Muscle layer of duodenum (tissue), 2 donors: ENCODE results near the gene FAM240A.
"Not testable (repeated sequence)": the region's sequence is repeated elsewhere in the genome, so short reads cannot be mapped to it uniquely, and the experiment has no call there.

Experiments
- H3K27ac ChIP-seq: one replicate; pipeline ENCODE4 v1.7.0; 2013; ENCODE audit warnings: mild to moderate bottlenecking, low read length
- H3K27me3 ChIP-seq: one replicate; pipeline ENCODE4 v1.7.0; 2013; ENCODE audit warnings: low read depth, mild to moderate bottlenecking, control low read depth, low read length
- H3K36me3 ChIP-seq, 2 donors: one replicate each; pipeline ENCODE4 v1.7.0; 2013; ENCODE audit warnings: low read length in 2 of 2, control low read depth in 1 of 2, mild to moderate bottlenecking in 1 of 2; ENCODE audit not compliant: insufficient read depth in 2 of 2, control insufficient read depth in 1 of 2
- H3K4me1 ChIP-seq, 2 donors: one replicate each; pipeline ENCODE4 v1.7.0; 2013; ENCODE audit warnings: low read length in 2 of 2, mild to moderate bottlenecking in 2 of 2, control low read depth in 1 of 2, moderate library complexity in 1 of 2; ENCODE audit not compliant: insufficient read depth in 2 of 2, control insufficient read depth in 1 of 2
- H3K4me3 ChIP-seq, 2 donors: one replicate each; pipeline ENCODE4 v1.7.0; 2013; ENCODE audit warnings: low read length in 2 of 2, low read depth in 1 of 2, mild to moderate bottlenecking in 1 of 2
- H3K9me3 ChIP-seq, 2 donors: one replicate each; pipeline ENCODE4 v1.7.0; 2013; ENCODE audit warnings: low read length in 2 of 2, control low read depth in 1 of 2, mild to moderate bottlenecking in 1 of 2; ENCODE audit not compliant: control insufficient read depth in 1 of 2
- donor health status: healthy.

The FAM240A gene

GRCh38 chr3:46576879-46577278, 35.4 kb upstream of the FAM240A start:
- Histone ChIP-seq H3K4me3 (no peak overlapping the region), H3K27ac (no peak overlapping the region), H3K27me3 (no peaks in the 10 kb centered on the region), H3K36me3 (no peaks in the 10 kb centered on the region), H3K4me1 (peaks cover 0 to 5% of the 10 kb centered on the region in 2 donors), H3K9me3 (no peaks in the 10 kb centered on the region)

DNA sequence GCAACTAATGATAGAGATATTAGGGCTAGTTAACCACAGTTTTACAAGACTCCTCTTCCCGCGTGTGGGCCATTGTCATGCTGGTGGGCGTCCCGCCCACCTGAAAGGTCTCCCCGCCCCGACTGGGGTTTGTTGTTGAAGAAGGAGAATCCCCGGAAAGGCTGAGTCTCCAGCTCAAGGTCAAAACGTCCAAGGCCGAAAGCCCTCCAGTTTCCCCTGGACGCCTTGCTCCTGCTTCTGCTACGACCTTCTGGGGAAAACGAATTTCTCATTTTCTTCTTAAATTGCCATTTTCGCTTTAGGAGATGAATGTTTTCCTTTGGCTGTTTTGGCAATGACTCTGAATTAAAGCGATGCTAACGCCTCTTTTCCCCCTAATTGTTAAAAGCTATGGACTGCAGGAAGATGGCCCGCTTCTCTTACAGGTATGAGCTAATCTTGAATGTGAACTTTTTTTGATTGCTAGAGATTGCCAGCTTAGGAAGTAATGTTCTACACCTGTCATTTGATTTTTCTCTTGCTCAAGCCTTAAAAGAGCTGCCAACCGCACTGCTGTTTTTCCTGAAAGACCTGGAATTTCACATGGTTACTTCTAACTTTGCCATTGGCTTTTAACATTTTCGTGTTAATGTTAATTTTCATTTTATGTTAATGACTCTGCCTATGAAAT, 34.6 kb upstream of the FAM240A start:
- H3K36me3 ChIP-seq, H3K9me3 ChIP-seq, H3K27ac ChIP-seq, H3K4me3 ChIP-seq, H3K27me3 ChIP-seq, H3K4me1 ChIP-seq: not testable (repeated sequence)

DNA sequence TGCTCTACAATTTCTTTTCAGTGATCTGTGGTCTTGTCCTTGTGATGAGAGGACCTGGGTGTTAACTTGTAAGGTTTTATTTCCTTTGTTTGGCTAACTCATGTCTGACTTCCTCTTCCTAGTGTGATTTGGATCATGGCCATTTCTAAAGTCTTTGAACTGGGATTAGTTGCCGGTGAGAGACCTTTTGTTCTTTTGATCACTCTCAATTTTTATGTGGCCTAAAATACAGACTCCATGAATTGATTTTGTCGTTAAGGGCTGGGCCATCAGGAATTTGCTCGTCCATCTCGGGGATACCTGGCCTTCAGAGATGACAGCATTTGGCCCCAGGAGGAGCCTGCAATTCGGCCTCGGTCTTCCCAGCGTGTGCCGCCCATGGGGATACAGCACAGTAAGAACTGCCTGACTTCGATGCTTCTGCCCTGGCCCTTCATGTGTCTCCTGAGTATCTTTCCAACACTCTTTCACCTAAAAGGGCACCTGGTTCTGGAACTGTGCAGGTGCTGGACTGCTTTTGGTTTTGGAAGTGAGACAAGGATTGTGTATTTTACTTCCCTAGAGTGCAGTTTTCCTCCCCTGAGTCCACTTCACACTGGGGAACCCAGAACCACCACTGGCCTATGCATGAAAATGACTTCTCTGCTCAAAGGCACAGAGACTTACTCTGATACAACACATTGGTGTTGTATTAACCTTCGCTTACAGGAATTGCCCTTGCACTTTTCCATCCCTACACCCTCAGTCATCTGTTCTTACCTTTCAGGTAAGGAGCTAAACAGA, 33.2 kb upstream of the FAM240A start:
- Histone ChIP-seq H3K27ac (no peak overlapping the region), H3K4me1 (peaks cover 0 to 5% of the 10 kb centered on the region in 2 donors), H3K27me3 (no peaks in the 10 kb centered on the region), H3K9me3 (no peaks in the 10 kb centered on the region), H3K36me3 (no peaks in the 10 kb centered on the region), H3K4me3 (no peak overlapping the region)

DNA sequence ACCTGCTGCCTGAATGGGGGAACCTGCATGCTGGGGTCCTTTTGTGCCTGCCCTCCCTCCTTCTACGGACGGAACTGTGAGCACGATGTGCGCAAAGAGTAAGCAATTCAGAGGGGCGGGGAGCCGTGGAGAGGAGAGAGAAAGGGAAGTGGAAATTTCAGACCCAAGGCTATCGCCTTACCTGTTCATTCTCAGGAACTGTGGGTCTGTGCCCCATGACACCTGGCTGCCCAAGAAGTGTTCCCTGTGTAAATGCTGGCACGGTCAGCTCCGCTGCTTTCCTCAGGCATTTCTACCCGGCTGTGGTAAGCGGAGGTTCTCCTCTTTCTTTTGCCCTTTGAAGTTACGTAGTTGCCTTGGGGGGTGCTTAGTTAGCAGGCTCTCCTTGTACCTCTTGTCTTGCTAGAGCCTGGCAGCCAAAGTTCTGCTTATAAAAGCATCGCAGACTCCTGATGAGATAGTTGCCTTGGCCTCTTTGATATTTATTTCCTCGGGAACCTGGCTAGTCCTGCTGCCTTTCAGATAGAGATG, 32.5 kb upstream of the FAM240A start:
- Histone ChIP-seq H3K9me3 (no peaks in the 10 kb centered on the region), H3K4me3 (no peak overlapping the region), H3K36me3 (no peaks in the 10 kb centered on the region), H3K27ac (no peak overlapping the region), H3K4me1 (peaks cover 0 to 5% of the 10 kb centered on the region in 2 donors), H3K27me3 (no peaks in the 10 kb centered on the region)

- Histone ChIP-seq H3K9me3 (no peaks in the 10 kb centered on the region), H3K4me3 (no peak overlapping the region), H3K27ac (no peak overlapping the region), H3K36me3 (no peaks in the 10 kb centered on the region), H3K27me3 (no peaks in the 10 kb centered on the region), H3K4me1 (peaks cover 0 to 5% of the 10 kb centered on the region in 2 donors)
Observed at GRCh38 chr3:46580675-46581074, 31.6 kb upstream of the FAM240A start.

GRCh38 chr3:46584598-46585467, 27.5 kb upstream of the FAM240A start:
- Histone ChIP-seq H3K27ac (no peak overlapping the region), H3K4me3 (no peak overlapping the region), H3K4me1 (no peaks in the 10 kb centered on the region)

DNA sequence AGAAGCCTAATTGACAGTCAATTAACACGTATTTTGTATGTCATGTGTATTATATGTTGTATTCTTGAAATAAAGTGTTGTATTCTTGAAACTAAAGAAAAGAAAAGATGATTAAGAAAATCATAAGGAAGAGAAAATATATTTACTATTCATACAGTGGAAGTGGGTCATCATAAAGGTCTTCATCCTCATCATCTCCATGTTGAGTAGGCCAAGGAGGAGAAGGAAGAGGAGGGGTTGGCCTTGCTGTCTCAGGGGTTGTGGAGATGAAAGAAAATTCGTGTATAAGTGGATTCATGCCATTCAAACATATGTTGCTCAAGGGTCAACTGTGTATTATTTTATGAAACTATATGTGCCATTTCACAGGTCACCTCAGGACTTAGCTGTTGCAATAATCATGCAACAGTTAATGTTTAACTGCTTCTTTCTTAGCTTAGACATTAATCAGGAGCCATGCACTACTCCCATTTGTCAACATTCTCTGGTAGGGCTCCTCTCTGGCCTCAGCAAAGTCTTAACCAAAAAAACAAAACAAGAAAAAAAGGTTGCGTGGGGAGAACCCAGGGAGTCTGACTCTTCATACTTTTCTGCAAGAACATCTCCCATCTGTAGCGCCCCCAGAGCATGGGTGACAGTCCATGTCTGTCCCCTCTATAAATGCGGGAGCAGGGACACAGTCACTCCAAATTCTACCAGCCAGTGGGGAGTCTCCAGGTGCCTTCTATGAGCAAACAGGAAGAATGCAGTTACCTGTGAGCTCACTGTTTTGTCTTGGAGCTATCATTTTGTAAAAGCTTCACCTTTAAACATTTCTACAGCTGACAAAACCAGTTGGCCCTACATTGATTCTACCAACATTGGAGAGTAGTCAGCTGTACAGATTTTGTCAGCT, 26.3 kb upstream of the FAM240A start:
- no peaks in the 10 kb centered on the region for H3K36me3 ChIP-seq
- H3K9me3 ChIP-seq = no peaks in the 10 kb centered on the region
- H3K4me3 ChIP-seq = no peak overlapping the region
- no peaks in the 10 kb centered on the region for H3K27me3 ChIP-seq
- no peaks in the 10 kb centered on the region for H3K4me1 ChIP-seq
- no peak overlapping the region for H3K27ac ChIP-seq

More at GRCh38 chr3:46584598-46585467, 27.5 kb upstream of the FAM240A start:
- Histone ChIP-seq H3K27me3 (no peaks in the 10 kb centered on the region), H3K36me3 (no peaks in the 10 kb centered on the region), H3K9me3 (no peaks in the 10 kb centered on the region)

GRCh38 chr3:46586738-46587246, 25.5 kb upstream of the FAM240A start:
- H3K27ac ChIP-seq = no peak overlapping the region
- H3K27me3 ChIP-seq = no peaks in the 10 kb centered on the region
- H3K36me3 ChIP-seq = no peaks in the 10 kb centered on the region
- H3K9me3 ChIP-seq = no peaks in the 10 kb centered on the region
- no peaks in the 10 kb centered on the region for H3K4me1 ChIP-seq
- H3K4me3 ChIP-seq = no peak overlapping the region

DNA sequence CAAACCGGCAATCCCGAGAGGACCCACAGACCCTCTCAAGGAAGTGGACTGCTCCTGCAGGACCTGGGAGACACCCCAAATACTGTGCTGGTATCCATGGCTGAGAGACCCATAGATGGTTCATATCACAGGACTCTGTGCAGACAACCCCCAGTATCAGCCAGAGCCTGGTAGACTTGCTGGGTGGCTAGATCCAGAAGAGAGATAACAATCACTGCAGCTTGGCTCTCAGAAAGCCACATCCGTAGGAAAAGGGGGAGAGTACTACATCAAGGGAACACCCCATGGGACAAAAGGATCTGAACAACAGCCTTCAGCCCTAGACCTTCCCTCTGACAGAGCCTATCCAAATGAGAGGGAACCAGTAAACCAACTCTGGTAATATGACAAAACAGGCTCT, 25.1 kb upstream of the FAM240A start:
- not testable (repeated sequence) for H3K4me3 ChIP-seq, H3K36me3 ChIP-seq, H3K27me3 ChIP-seq, H3K4me1 ChIP-seq, H3K9me3 ChIP-seq, H3K27ac ChIP-seq

DNA sequence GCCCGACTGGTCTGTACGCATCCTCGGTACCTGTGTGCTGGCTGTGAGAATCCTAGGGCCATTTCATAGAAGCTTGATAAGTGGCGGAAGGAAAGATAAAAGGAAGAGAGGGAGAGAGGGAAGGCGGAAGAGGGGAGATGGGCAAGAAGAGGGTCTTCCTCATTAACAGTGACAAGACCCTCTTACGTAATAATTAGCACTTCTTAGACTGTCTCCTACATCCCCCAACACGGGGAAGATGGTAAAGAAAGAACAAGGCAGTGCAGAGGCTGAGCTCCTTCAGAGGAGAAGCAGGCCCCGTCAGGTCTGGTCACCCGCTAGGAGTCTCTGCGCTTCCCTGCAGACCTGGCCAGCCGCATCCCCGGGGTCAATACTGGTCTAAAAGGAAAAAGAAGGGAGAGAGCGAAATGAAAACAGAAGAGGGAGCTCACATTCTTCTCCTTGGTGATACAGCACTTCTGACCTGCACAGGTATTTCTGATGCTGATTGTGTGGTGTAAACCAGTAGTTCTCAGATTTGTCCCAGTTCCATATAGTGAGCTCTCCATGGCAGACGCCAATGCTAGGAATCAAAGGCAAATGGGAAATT, 19.0 kb upstream of the FAM240A start:
- no peaks in the 10 kb centered on the region for H3K27me3 ChIP-seq
- H3K9me3 ChIP-seq = no peaks in the 10 kb centered on the region
- H3K27ac ChIP-seq = no peak overlapping the region
- H3K4me1 ChIP-seq = no peaks in the 10 kb centered on the region
- H3K4me3 ChIP-seq = no peak overlapping the region
- H3K36me3 ChIP-seq = no peaks in the 10 kb centered on the region
